ENCODE measurements around the gene CCDC182. TPM values are rescaled to one million over a fixed set of nuclear protein-coding genes. Genes with fewer than 3 reads are reported as not detected.

The CCDC182 gene
- total RNA-seq: not detected
- not detected for polyA plus RNA-seq
- not detected for total RNA-seq

DNA sequence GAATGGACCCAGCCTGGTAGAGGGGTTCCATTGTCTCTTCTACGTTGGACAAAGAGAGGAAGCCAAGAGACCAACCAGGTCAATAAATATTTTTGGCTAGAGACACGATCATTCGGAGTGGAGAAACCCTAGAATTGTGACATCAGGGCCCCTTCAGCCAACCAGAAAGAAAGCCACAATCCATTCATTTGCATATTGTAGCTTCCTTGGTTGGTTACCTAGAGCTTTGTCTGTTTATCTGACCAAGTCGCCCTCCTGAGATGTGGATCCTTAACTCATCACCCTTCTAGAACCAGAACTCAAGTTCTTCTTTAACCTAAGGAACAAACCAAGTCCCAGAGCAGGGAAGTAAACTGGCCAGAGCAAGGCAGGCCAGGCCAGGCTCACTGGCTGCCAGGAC lies at the start of gene CCDC182:
CCDC182 (minus strand) TSS at position 58 of the 400 bp plus-strand sequence; CDS start at position 31, 27 bp downstream.
- ChIA-PET CTCF (interaction anchor here (0.7 to 3.3 kb wide), 3 partner anchors 8 to 504 kb away, joined by 3 to 36 read pairs (median 3); no protein-coding TSS in a partner anchor), POLR2A (no interaction called here)
- no peak for DNase-seq
- H3K27ac ChIP-seq (ENCODE audit: low read depth, low read length): no peak within 1 kb of the TSS
- Mint-ChIP-seq H3K9me3 (no peaks in the 10 kb centered on the region), H3K4me3 (no peak within 1 kb of the TSS), H3K36me3 (no peaks in the 10 kb centered on the region), H3K27ac (peak within 1 kb of the TSS in 2 of 9 donors; percentile 41 to 42), H3K27me3 (peaks cover 0 to 16% (median 4%) of the 10 kb centered on the region in 5 donors), H3K4me1 (peaks cover 0 to 6% (median 0%) of the 10 kb centered on the region in 7 donors)
- no peaks in the 10 kb centered on the region for H3K4me1 ChIP-seq (ENCODE audit: control insufficient read depth in 2 of 2, insufficient read depth in 2 of 2, low read length in 2 of 2)
- no peak for ATAC-seq
- H3K27me3 ChIP-seq (ENCODE audit: control insufficient read depth in 2 of 2, insufficient read depth in 2 of 2, low read length in 2 of 2): no peaks in the 10 kb centered on the region
- no peaks in the 10 kb centered on the region for H3K9me3 ChIP-seq (ENCODE audit: control insufficient read depth in 2 of 3, low read length in 3 of 3)
- H3K4me3 ChIP-seq (ENCODE audit: low read length): no peak within 1 kb of the TSS
- no peaks in the 10 kb centered on the region for H3K36me3 ChIP-seq (ENCODE audit: control insufficient read depth in 2 of 3, insufficient read depth in 3 of 3, low read length in 3 of 3)
- intact Hi-C loops (cut with micrococcal nuclease): loop anchor here in 1 of 2 donors (5.0 kb wide), 1 partner anchor 148 kb away; no protein-coding TSS in a partner anchor

DNA sequence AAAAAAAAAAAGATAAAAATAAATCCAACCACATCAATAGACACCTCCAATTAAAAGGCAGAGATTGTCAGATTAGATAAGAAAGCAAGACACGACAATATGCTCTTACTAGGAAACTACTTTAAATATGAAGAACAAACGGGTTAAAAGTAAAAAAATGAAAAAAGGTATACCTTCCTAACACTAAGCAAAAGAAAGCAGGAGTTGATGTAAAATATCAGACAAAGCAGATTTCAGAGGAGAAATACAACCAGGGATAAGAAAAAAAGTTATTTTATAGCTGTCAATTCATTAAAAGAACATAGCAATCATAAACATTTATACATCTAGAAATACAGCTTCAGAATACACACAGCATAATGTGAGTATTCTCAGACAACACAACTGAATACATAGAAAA lies 49.7 kb upstream of the CCDC182 start:
- Mint-ChIP-seq H3K27ac (no peak overlapping the region), H3K27me3 (peaks cover 0 to 44% (median 11%) of the 10 kb centered on the region in 5 donors), H3K9me3 (peaks cover 0 to 14% (median 0%) of the 10 kb centered on the region in 11 donors), H3K4me3 (peak overlapping the region in 1 of 10 donors; percentile 33), H3K36me3 (peaks cover 0 to 3% (median 0%) of the 10 kb centered on the region in 5 donors), H3K4me1 (peaks cover 2 to 14% (median 8%) of the 10 kb centered on the region in 7 donors)
- intact Hi-C loops (cut with micrococcal nuclease): no loop called here
- ChIA-PET POLR2A (no interaction called here), CTCF (no interaction called here)
- Histone ChIP-seq H3K4me1 (ENCODE audit: control insufficient read depth in 2 of 2, insufficient read depth in 2 of 2, low read length in 2 of 2) (no peaks in the 10 kb centered on the region), H3K27me3 (ENCODE audit: control insufficient read depth in 2 of 2, insufficient read depth in 2 of 2, low read length in 2 of 2) (no peaks in the 10 kb centered on the region), H3K27ac (ENCODE audit: low read depth, low read length) (no peak overlapping the region), H3K9me3 (ENCODE audit: control insufficient read depth in 2 of 3, low read length in 3 of 3) (no peaks in the 10 kb centered on the region), H3K4me3 (ENCODE audit: low read length) (no peak overlapping the region), H3K36me3 (ENCODE audit: control insufficient read depth in 2 of 3, insufficient read depth in 3 of 3, low read length in 3 of 3) (no peaks in the 10 kb centered on the region)
- ATAC-seq: no peak
- DNase-seq: peak in 3 of 9 donors; percentile 5 to 37 (median 35)

DNA sequence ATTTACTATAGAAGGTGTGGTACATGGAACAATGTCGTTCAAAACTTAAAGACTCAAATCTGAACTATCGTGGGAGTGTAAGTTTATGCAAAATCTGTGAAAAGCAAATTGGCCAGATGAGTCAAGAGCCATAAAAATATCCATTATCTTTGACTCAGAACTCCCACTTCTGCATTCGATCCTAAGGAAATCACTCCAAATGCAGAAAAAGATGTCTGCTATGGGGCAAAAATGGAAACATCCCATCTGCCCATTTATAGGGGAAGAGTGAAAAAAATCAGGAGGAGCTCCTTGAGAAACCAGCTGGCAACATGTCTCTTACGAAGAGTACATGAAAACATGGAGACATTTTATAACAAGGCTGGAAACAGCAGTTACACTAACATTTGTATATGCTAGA lies 43.6 kb upstream of the CCDC182 start:
- Mint-ChIP-seq H3K4me1 (peaks cover 0 to 4% (median 0%) of the 10 kb centered on the region in 7 donors), H3K36me3 (peaks cover 0 to 6% (median 0%) of the 10 kb centered on the region in 5 donors), H3K27ac (peak overlapping the region in 1 of 9 donors; percentile 2), H3K27me3 (peaks cover 16 to 53% (median 43%) of the 10 kb centered on the region in 5 donors), H3K4me3 (no peak overlapping the region), H3K9me3 (peaks cover 0 to 4% (median 0%) of the 10 kb centered on the region in 11 donors)
- no peak for DNase-seq
- H3K27me3 ChIP-seq (ENCODE audit: control insufficient read depth in 2 of 2, insufficient read depth in 2 of 2, low read length in 2 of 2): no peaks in the 10 kb centered on the region
- ChIA-PET POLR2A (no interaction called here), CTCF (interaction anchor here (0.6 kb wide), 1 partner anchor 571 kb away, joined by 3 read pairs; no protein-coding TSS in a partner anchor)
- no peak overlapping the region for H3K27ac ChIP-seq (ENCODE audit: low read depth, low read length)
- intact Hi-C loops (cut with micrococcal nuclease): no loop called here
- H3K9me3 ChIP-seq (ENCODE audit: control insufficient read depth in 2 of 3, low read length in 3 of 3): no peaks in the 10 kb centered on the region
- ATAC-seq: no peak
- no peaks in the 10 kb centered on the region for H3K4me1 ChIP-seq (ENCODE audit: control insufficient read depth in 2 of 2, insufficient read depth in 2 of 2, low read length in 2 of 2)
- no peak overlapping the region for H3K4me3 ChIP-seq (ENCODE audit: low read length)
- H3K36me3 ChIP-seq (ENCODE audit: control insufficient read depth in 2 of 3, insufficient read depth in 3 of 3, low read length in 3 of 3): no peaks in the 10 kb centered on the region

DNA sequence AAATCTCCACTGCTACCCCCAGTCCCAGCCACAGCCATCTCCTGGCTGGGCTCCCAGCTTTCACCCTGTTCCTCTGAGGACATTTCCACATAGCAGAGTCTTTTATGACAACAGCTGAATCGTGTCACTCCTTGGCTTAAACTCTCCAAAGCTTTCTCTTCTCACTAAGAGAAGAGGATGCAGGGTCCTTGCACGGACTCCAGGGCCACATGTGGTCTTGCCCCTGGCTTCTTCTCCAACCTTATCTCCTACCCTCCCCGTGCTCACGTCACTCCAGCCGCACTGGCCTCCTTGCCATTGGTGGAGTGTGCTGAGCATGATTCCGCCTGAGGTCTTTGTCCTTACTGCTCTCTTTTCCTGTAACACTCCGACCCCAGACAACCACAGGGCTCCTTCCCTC lies 39.9 kb upstream of the CCDC182 start:
- Histone ChIP-seq H3K9me3 (ENCODE audit: control insufficient read depth in 2 of 3, low read length in 3 of 3) (no peaks in the 10 kb centered on the region), H3K36me3 (ENCODE audit: control insufficient read depth in 2 of 3, insufficient read depth in 3 of 3, low read length in 3 of 3) (no peaks in the 10 kb centered on the region), H3K4me3 (ENCODE audit: low read length) (no peak overlapping the region), H3K4me1 (ENCODE audit: control insufficient read depth in 2 of 2, insufficient read depth in 2 of 2, low read length in 2 of 2) (peaks cover 0 to 4% of the 10 kb centered on the region in 2 donors), H3K27me3 (ENCODE audit: control insufficient read depth in 2 of 2, insufficient read depth in 2 of 2, low read length in 2 of 2) (peaks cover 0 to 4% of the 10 kb centered on the region in 2 donors), H3K27ac (ENCODE audit: low read depth, low read length) (no peak overlapping the region)
- no peak overlapping the region for H3K4me3 Mint-ChIP-seq
- POLR2A ChIA-PET: no interaction called here
- H3K27me3 Mint-ChIP-seq: peaks cover 17 to 38% (median 35%) of the 10 kb centered on the region in 5 donors
- H3K9me3 Mint-ChIP-seq: no peaks in the 10 kb centered on the region
- H3K36me3 Mint-ChIP-seq: peaks cover 0 to 4% (median 0%) of the 10 kb centered on the region in 5 donors
- H3K4me1 Mint-ChIP-seq: peaks cover 0 to 7% (median 4%) of the 10 kb centered on the region in 7 donors
- H3K27ac Mint-ChIP-seq: no peak overlapping the region
- intact Hi-C loops (cut with micrococcal nuclease): no loop called here
- ATAC-seq (no peak), DNase-seq (no peak)
- CTCF ChIA-PET: no interaction called here

DNA sequence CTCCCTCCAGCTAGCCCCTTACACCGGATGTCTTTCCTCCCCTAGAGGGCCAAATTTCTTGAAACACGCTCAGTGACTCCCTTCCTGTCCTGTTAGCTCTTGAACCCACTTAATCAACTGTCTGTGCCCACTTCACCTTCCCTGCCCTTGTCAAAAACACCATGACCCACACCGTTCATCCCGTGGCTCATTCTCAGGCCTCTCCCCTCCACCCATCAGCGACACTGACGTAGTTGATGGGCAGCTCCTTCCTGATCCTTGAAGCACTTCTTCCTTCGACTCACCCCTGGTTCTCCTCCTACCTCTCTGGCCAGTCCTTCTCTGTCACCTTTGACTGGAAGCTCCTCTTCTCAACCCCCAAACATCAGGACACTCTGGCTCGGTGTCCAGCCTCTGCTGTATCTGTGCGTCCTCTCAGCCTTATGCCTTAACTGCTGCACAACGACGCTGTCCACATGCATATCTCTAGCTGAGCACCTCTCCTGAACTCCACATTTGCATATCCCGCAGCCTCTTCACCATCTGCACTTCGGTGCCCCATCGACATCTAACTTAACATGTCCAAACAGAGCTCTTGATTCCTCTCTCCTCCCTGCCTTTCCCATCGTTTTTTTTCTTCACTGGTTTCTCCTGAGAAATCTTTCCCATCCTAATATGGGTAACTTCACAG lies 39.3 kb upstream of the CCDC182 start:
- ChIA-PET POLR2A (no interaction called here), CTCF (interaction anchor here (0.7 to 1.5 kb wide), 6 partner anchors 8 to 543 kb away, joined by 3 to 6 read pairs (median 3); no protein-coding TSS in a partner anchor)
- intact Hi-C loops (cut with micrococcal nuclease): no loop called here
- Mint-ChIP-seq H3K36me3 (peaks cover 0 to 4% (median 0%) of the 10 kb centered on the region in 5 donors), H3K9me3 (no peaks in the 10 kb centered on the region), H3K4me3 (no peak overlapping the region), H3K27ac (no peak overlapping the region), H3K27me3 (peaks cover 13 to 33% (median 30%) of the 10 kb centered on the region in 5 donors), H3K4me1 (peaks cover 0 to 7% (median 4%) of the 10 kb centered on the region in 7 donors)
- H3K4me1 ChIP-seq (ENCODE audit: control insufficient read depth in 2 of 2, insufficient read depth in 2 of 2, low read length in 2 of 2): peaks cover 0 to 4% of the 10 kb centered on the region in 2 donors
- no peak overlapping the region for H3K4me3 ChIP-seq (ENCODE audit: low read length)
- H3K27me3 ChIP-seq (ENCODE audit: control insufficient read depth in 2 of 2, insufficient read depth in 2 of 2, low read length in 2 of 2): peaks cover 0 to 4% of the 10 kb centered on the region in 2 donors
- no peaks in the 10 kb centered on the region for H3K36me3 ChIP-seq (ENCODE audit: control insufficient read depth in 2 of 3, insufficient read depth in 3 of 3, low read length in 3 of 3)
- H3K27ac ChIP-seq (ENCODE audit: low read depth, low read length): no peak overlapping the region
- DNase-seq (no peak), ATAC-seq (no peak)
- no peaks in the 10 kb centered on the region for H3K9me3 ChIP-seq (ENCODE audit: control insufficient read depth in 2 of 3, low read length in 3 of 3)

DNA sequence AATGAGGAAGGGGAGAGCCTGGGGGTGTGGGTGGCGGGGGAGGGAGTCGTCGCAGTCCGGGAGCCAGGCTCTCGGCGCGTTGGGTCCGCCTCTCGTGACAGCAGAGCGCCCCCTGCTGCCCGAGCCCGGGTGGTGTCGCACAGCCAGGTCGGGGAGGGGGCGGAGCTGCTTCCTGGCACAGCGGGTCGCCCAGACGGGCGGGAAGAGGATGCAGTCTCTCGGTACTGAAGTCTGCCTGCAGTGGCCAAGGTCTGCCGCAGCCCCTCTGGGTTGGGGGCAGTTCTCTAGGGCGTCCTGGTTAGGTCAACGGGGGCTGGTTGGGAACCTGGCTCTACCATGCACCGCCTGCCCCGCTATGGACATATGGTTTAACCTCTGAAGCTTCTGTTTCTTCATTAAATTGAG lies 38.2 kb upstream of the CCDC182 start:
- Mint-ChIP-seq H3K27me3 (peaks cover 11 to 28% (median 21%) of the 10 kb centered on the region in 5 donors), H3K36me3 (no peaks in the 10 kb centered on the region), H3K4me3 (peak overlapping the region in 2 of 10 donors; percentile 5 to 15), H3K9me3 (no peaks in the 10 kb centered on the region), H3K4me1 (peaks cover 0 to 7% (median 4%) of the 10 kb centered on the region in 7 donors), H3K27ac (no peak overlapping the region)
- H3K27me3 ChIP-seq (ENCODE audit: control insufficient read depth in 2 of 2, insufficient read depth in 2 of 2, low read length in 2 of 2): peaks cover 0 to 4% of the 10 kb centered on the region in 2 donors
- peaks cover 0 to 4% of the 10 kb centered on the region in 2 donors for H3K4me1 ChIP-seq (ENCODE audit: control insufficient read depth in 2 of 2, insufficient read depth in 2 of 2, low read length in 2 of 2)
- DNase-seq (peak; percentile 52 to 88 (median 74)), ATAC-seq (peak; percentile 95)
- ChIA-PET CTCF (interaction anchor here (0.7 to 1.5 kb wide), 10 partner anchors 9 to 540 kb away, joined by 3 to 6 read pairs (median 3); no protein-coding TSS in a partner anchor), POLR2A (interaction anchor here (1.0 kb wide), 2 partner anchors 115 to 224 kb away, joined by 3 read pairs; partner anchors contain the start of gene SRSF1)
- intact Hi-C loops (cut with micrococcal nuclease): loop anchor here (1.0 kb wide), 2 partner anchors 540 to 652 kb away; no protein-coding TSS in a partner anchor
- H3K4me3 ChIP-seq (ENCODE audit: low read length): no peak overlapping the region
- no peak overlapping the region for H3K27ac ChIP-seq (ENCODE audit: low read depth, low read length)
- H3K36me3 ChIP-seq (ENCODE audit: control insufficient read depth in 2 of 3, insufficient read depth in 3 of 3, low read length in 3 of 3): no peaks in the 10 kb centered on the region
- H3K9me3 ChIP-seq (ENCODE audit: control insufficient read depth in 2 of 3, low read length in 3 of 3): no peaks in the 10 kb centered on the region
